T-helper 17 cell (primary cell): ENCODE results near the gene IFNA1. TPM values are rescaled to one million over a fixed set of nuclear protein-coding genes. Genes with fewer than 3 reads are reported as not detected.
"Not testable (repeated sequence)": the region's sequence is repeated elsewhere in the genome, so short reads cannot be mapped to it uniquely, and the experiment has no call there.

Source experiments
- ATAC-seq: fragments of 150-1000 bp; cut with Tn5 transposase; 2 replicates; pipeline ENCODE4 v1.10.0; 2021; ENCODE audit warnings: mild to moderate bottlenecking, moderate library complexity
- DNase-seq, 3 donors: peaks; one replicate each; pipeline versions ENCODE4 v3.0.0 to v3.0.0-alpha.2; 2020 to 2021
- H3K9me3 ChIP-seq: one replicate; pipeline ENCODE4 v1.7.0; 2013; ENCODE audit warnings: low read length, mild to moderate bottlenecking; ENCODE audit not compliant: control insufficient read depth, poor library complexity, severe bottlenecking
- H3K27ac Mint-ChIP-seq: one replicate; pipeline ENCODE4 v1.8.0; 2022; ENCODE audit warnings: mild to moderate bottlenecking, moderate library complexity, mixed read lengths
- H3K27me3 Mint-ChIP-seq: one replicate; pipeline ENCODE4 v1.8.0; 2022; ENCODE audit warnings: mixed read lengths
- H3K36me3 Mint-ChIP-seq: one replicate; pipeline ENCODE4 v1.8.0; 2022; ENCODE audit warnings: low read depth, mixed read lengths
- H3K4me1 Mint-ChIP-seq: one replicate; pipeline ENCODE4 v1.8.0; 2022; ENCODE audit warnings: mild to moderate bottlenecking, mixed read lengths
- H3K4me3 Mint-ChIP-seq: one replicate; pipeline ENCODE4 v1.8.0; 2022; ENCODE audit warnings: mild to moderate bottlenecking, moderate library complexity, mixed read lengths
- total RNA-seq, 4 donors: library from RNA in 2 of 4; stranded (reverse) in 2 of 4; gene quantifications; one replicate each; pipeline ENCODE4 v1.2.3 and lab custom pipeline; 2022 to 2026

IFNA1 gene
- total RNA-seq, 2 donors from 2014 or later = not detected

DNA sequence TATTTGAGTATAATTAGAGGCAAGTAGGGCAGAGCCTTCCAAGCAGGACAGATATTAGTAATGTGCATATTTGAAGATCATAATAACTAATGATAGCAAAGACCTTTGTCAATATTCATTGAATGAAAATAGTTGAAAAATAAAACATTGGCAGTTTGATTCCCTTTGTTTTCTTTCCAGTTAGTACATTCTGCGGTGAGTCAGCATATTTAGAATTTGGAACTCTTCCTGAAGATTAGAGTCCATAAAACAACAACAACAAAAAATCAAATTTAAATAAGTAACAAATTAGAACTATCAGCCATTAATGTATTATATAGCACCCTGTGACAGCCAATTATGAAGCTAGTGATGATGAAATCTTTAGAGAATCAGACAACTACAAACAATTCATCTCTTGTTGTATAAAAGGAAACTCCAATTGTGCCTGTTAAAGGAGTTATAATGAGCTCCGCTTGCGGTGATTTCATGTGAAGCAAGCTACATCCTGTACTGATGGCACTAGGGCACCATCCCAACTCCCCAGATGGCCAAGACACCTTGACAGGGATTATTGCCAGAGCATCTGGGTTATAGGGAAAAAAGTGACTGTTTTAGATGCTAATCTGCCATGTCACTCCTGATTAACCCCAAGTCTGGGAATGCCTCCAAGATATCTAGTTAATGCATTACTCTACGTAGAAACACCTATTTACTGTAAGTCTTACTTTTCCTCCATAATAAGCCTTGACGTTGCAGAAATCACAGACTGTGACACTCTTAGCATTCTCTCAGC is 24.6 kb upstream of the IFNA1 start:
- no peak for ATAC-seq
- Mint-ChIP-seq H3K27ac (no peak overlapping the region), H3K4me1 (peaks cover 9% of the 10 kb centered on the region), H3K36me3 (peaks cover 4% of the 10 kb centered on the region), H3K27me3 (peaks cover 50% of the 10 kb centered on the region), H3K4me3 (no peak overlapping the region)
- no peak for DNase-seq
- H3K9me3 ChIP-seq = no peaks in the 10 kb centered on the region

DNA sequence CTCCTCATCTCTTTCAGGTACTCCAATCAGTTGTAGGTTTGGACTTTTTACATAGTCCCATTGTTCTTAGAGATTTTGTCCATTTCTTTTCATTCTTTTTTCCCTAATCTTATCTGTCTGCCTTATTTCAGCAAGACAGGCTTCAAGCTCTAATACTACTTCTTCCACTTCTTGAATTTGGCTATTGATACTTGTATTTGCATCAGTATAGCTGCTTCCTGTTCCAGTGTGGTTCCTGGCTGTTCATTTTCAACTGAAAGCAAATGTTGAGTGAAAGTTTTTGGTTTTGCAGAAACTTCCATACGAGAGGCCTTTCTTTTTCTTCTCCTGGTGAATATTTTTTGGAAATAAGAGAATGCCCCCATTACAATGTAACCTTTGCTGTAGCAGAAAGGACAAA is 12.0 kb upstream of the IFNA1 start:
- peaks cover 75% of the 10 kb centered on the region for H3K27me3 Mint-ChIP-seq
- H3K27ac Mint-ChIP-seq = no peak overlapping the region
- no peaks in the 10 kb centered on the region for H3K4me1 Mint-ChIP-seq
- H3K9me3 ChIP-seq = no peaks in the 10 kb centered on the region
- no peaks in the 10 kb centered on the region for H3K36me3 Mint-ChIP-seq
- DNase-seq = no peak
- no peak for ATAC-seq
- no peak overlapping the region for H3K4me3 Mint-ChIP-seq

DNA sequence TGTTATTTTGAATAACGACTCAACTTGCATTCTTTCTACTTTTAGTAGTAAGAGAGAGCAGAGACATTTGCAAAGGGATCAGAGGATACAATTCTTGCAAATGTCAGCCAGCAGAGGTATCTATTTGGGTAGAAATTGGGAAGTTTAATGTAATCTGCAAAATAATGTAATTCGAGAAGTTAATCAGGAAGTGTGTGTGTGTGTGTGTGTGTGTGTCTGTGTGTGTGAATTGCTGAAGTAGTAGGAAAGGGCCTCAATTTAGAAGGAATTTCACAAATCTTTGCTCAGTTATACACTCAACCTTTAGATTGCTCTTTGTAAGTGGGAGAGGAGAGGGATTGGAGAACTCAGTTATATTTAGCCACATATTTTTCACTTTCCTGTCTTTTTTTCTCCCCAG is 11.0 kb upstream of the IFNA1 start:
- Mint-ChIP-seq H3K27ac (peak overlapping the region; percentile 62), H3K4me3 (no peak overlapping the region), H3K36me3 (no peaks in the 10 kb centered on the region), H3K27me3 (peaks cover 76% of the 10 kb centered on the region), H3K4me1 (no peaks in the 10 kb centered on the region)
- DNase-seq (no peak), ATAC-seq (no peak)
- no peaks in the 10 kb centered on the region for H3K9me3 ChIP-seq

DNA sequence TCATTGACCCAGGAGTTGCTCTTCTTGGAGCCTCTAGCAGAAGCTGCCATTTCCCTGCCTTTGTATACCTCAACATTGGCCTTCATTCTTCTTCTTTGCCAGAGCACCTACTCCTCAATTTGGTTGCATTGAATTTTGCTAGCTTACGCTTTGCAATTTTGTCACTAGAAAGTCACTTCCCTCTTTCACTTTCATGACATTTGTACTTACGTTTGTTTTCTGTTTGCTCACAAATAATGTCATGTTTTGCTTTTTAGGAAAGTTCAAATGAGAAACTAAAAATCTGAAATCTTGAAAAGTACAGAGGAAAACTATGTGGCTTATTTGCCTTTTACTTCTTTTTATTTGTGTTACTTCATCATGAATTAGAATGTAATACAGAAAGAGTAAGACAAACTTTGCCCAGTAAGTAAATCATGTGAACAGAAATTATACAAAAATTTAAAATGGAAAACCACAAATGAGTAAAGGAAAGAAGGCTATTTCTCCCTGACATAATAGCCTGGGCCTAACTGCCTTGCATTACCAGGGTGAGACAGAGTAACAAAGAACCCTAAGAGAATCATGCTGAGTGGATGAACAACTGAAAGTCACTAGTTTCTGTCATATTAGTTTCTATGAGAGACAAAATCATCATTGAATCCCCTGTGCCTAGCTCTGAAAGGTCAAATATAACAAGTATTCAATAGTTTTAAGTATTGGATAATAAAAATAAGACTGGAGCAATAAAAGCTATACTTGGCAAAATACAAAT is 7.4 kb upstream of the IFNA1 start:
- ATAC-seq (no peak), DNase-seq (no peak)
- Mint-ChIP-seq H3K27me3 (peaks cover 58% of the 10 kb centered on the region), H3K27ac (no peak overlapping the region), H3K4me3 (no peak overlapping the region), H3K4me1 (no peaks in the 10 kb centered on the region), H3K36me3 (no peaks in the 10 kb centered on the region)
- H3K9me3 ChIP-seq = no peaks in the 10 kb centered on the region

DNA sequence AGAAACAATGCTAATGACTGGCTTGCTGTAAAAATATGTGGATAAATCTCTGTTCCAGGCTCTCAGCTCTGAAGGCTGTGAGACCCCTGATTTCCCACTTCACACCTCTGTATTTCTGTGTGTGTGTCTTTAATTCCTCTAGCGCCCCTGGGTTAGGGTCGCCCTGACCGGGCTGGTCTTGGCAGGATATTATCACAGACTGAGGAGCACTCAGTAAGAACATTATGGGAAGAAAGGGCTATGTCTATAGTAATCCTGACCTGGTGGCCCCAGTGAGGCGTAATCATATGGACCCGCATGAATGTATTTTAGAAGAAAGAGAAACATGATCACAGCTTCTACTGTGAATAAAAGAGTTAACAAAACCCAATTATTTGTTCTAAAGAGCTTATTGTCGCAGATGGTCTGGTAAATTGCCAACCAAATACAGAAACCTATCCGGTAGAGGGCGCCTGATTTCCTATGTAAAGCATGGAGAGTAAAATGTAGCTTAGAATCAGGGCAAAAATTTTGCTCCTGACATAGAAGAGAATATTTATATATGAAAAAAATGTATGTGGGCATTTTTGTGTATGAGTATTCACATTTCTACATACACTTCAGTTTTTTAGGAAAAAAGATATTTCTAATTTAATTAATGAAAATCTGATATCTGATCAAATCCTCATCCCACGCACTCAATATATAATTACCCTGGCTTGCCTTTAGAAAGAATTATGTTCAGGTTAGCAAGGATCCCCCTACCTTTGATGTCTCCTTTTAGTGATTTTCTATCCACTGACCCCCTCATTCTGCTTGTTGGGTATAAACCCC is 5.8 kb upstream of the IFNA1 start:
- no peaks in the 10 kb centered on the region for H3K9me3 ChIP-seq
- Mint-ChIP-seq H3K27me3 (peaks cover 44% of the 10 kb centered on the region), H3K4me3 (no peak overlapping the region), H3K27ac (no peak overlapping the region), H3K4me1 (no peaks in the 10 kb centered on the region), H3K36me3 (no peaks in the 10 kb centered on the region)
- ATAC-seq (no peak), DNase-seq (peak in 1 of 3 donors; percentile 24)

DNA sequence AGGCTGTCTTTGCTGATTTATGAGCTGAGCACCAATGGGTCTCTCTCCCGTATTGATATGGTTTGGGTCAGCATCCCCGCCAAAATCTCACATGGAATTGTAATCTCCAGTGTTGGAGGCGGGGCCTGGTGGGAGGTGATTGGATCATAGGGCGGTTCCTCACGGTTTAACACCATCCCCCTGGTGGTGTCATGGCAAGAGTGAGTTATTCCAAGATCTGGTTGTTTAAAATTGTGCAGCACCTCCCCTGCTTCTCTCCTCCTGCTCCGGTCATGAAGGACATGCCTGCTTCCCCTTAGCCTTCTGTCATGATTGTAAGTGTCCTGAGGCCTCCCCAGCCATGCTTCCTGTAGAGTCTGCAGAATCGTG is 5.2 kb upstream of the IFNA1 start:
- DNase-seq, H3K27ac Mint-ChIP-seq, ATAC-seq, H3K4me1 Mint-ChIP-seq, H3K9me3 ChIP-seq, H3K4me3 Mint-ChIP-seq, H3K36me3 Mint-ChIP-seq: not testable (repeated sequence)
- H3K27me3 Mint-ChIP-seq = peaks cover 38% of the 10 kb centered on the region

DNA sequence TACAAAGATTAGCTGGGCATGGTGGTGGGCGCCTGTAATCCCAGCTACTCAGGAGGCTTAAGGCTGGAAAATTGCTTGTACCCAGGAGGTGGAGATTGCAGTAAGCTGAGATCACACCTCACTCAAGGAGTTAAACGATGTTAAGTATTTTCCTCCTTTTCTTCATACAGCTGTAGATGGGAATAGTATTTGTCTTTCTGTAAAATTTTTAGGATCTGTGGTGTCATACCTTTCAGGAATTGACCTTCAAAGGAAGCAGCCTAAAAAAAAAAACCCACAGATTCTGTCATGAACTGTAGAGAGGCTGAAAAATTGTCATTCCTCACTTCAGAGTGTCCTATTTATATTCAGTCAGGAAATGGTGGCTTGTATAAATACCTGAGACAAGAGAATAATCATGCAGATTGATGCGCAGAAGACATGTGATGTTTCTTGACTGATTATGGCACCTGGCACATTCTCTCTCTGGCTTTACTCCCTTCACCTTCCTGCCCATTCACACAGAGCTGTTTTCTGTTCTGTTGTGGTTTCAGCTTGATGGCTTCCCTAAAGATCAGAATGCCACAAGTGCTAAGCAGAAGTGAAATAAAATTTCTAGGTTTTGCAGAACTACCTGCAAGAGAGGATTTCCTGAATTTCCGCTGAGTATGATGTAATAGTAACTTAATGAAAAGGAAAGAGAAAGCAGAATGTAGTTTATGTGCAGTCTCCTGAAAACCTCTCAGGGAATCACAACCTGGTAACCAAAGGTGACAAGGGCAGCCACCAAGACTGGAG is 3.8 kb downstream of the IFNA1 start:
- peak overlapping the region; percentile 65 for H3K4me3 Mint-ChIP-seq
- H3K4me1 Mint-ChIP-seq = peaks cover 10% of the 10 kb centered on the region
- no peak for DNase-seq
- H3K27me3 Mint-ChIP-seq = peaks cover 9% of the 10 kb centered on the region
- no peaks in the 10 kb centered on the region for H3K9me3 ChIP-seq
- H3K36me3 Mint-ChIP-seq = peaks cover 2% of the 10 kb centered on the region
- no peak overlapping the region for H3K27ac Mint-ChIP-seq
- ATAC-seq = peak; percentile 95

DNA sequence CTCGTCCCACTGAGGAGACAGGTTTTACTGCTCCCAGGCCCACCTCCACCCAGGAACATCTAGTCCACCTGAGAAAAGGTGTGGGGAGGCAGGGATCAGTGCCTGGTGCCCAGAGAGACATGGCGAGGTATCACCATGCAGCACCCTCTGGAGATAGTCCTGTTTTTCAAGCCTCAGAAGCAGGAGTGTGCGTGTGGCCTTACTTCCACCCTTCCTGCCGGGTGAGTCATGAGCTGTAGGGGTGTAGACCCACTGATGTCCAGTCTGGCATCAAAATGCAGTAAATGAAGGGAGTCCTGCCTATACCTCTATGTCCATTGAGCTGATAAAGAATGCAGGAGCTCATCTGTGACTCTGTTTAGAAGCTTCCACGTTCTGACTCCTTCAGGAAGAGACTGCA is 9.1 kb downstream of the IFNA1 start:
- not testable (repeated sequence) for H3K4me1 Mint-ChIP-seq, H3K27ac Mint-ChIP-seq, H3K4me3 Mint-ChIP-seq, H3K36me3 Mint-ChIP-seq, ATAC-seq, H3K9me3 ChIP-seq, DNase-seq
- peaks cover 25% of the 10 kb centered on the region for H3K27me3 Mint-ChIP-seq

DNA sequence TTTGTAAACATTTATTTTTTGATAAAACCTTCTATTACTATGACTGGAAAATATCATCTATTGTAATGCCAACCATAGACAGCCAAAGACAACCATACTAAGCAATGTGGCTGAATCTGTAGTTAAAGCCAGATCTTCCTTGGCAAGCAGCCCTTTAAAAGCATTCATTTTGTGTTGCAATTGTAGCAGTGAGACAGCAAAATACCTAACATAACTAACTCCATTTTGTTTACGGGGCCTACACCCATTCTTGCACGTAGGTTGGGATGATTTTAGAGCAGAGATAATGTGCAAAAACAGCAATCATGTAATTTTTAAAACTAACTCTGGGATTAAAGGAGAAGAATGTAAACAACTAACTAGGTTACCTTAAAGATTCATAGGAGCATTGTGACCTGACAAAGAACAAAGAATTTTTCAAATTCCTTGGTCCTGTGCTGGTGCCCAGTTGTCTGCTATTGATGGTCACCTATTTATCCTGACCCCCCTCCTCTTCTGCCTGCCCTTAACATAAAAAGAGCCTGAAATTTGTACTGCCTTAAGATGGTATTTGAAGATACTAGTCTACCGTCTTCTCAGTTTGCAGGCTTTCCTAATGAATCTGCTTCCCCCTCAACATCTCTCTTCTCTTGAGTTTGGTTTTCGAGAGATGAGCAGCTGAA is 10.6 kb downstream of the IFNA1 start:
- peaks cover 2% of the 10 kb centered on the region for H3K4me1 Mint-ChIP-seq
- H3K27me3 Mint-ChIP-seq = peaks cover 36% of the 10 kb centered on the region
- DNase-seq (no peak), ATAC-seq (no peak)
- H3K4me3 Mint-ChIP-seq = no peak overlapping the region
- H3K9me3 ChIP-seq = no peaks in the 10 kb centered on the region
- peaks cover 6% of the 10 kb centered on the region for H3K36me3 Mint-ChIP-seq
- no peak overlapping the region for H3K27ac Mint-ChIP-seq

DNA sequence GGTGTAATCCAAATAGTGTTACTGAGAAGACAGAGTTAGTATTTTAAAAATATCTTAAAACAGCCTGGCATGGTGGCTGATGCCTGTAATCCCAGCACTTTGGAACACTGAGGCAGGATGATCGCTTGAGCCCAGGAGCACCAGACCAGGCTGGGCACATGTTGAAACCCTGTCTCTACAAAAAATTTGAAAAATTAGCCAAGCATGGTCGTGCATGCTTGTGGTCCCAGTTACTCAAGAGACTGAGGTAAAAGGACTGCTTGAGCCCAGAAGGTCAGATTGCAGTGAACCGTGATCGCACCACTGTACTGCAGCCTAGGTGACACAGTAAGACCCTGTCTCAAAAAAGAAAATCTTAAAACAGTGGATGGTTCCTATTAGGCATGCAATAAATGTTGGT is 12.4 kb downstream of the IFNA1 start:
- ATAC-seq = no peak
- H3K36me3 Mint-ChIP-seq = peaks cover 7% of the 10 kb centered on the region
- H3K27me3 Mint-ChIP-seq = peaks cover 48% of the 10 kb centered on the region
- no peak overlapping the region for H3K4me3 Mint-ChIP-seq
- no peaks in the 10 kb centered on the region for H3K9me3 ChIP-seq
- DNase-seq = no peak
- H3K4me1 Mint-ChIP-seq = peaks cover 2% of the 10 kb centered on the region
- H3K27ac Mint-ChIP-seq = no peak overlapping the region

DNA sequence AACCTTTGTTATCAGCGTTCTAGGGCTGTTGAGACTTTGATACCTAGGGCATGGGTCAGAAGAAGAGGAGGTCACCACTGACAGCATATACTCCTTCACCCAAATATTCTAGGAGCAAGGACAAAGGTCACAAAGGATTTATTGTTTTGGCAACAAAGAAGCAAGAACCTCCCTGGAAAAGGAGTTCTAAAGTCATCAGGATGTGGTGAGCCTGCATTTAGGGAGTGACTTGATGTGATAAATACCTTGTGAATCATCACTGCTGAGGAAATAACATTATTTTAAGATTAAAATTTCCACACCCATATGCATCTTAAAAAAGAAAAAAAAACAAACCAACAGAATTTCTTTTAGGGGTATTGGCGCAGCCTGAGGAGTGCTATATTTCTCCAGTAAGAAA is 13.9 kb downstream of the IFNA1 start:
- Mint-ChIP-seq H3K27me3 (peaks cover 41% of the 10 kb centered on the region), H3K36me3 (peaks cover 7% of the 10 kb centered on the region), H3K4me1 (peaks cover 2% of the 10 kb centered on the region), H3K4me3 (no peak overlapping the region), H3K27ac (no peak overlapping the region)
- DNase-seq = no peak
- no peak for ATAC-seq
- no peaks in the 10 kb centered on the region for H3K9me3 ChIP-seq

DNA sequence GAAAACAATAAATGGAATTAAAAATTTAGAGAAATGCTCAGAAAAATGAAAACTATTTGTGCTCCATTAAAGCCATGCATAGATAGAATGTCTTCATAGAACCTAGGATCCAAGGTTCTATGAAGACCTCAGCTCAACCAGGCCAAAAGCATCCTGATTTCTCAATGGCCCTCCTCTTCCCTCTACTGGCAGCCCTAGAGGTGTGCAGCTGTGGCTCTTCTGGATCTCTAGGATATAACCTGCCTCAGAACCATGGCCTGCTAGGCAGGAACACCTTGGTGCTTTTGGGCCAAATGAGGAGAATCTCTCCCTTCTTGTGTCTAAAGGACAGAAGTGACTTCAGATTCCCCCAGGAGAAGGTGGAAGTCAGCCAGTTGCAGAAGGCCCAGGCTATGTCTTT is 15.1 kb downstream of the IFNA1 start:
- peaks cover 2% of the 10 kb centered on the region for H3K4me1 Mint-ChIP-seq
- peaks cover 5% of the 10 kb centered on the region for H3K36me3 Mint-ChIP-seq
- H3K9me3 ChIP-seq = no peaks in the 10 kb centered on the region
- DNase-seq (no peak), ATAC-seq (peak; percentile 81)
- H3K27ac Mint-ChIP-seq = no peak overlapping the region
- peaks cover 40% of the 10 kb centered on the region for H3K27me3 Mint-ChIP-seq
- no peak overlapping the region for H3K4me3 Mint-ChIP-seq
